Esophagus muscularis mucosa (tissue), 3 donors: Measurements from ENCODE around the gene MRPL55.

Experiments
- CTCF ChIP-seq, 3 experiments: fragments of 200-600 bp in 2 of 3; fragments of 450-650 bp in 1 of 3; sonication (generic) in 2 of 3; IDR thresholded peaks; one replicate each; pipeline ENCODE4 v1.5.1; 2017 to 2019; ENCODE audit warnings: antibody characterized with exemption in 3 of 3, mild to moderate bottlenecking in 2 of 3, moderate library complexity in 1 of 3
- POLR2AphosphoS5 ChIP-seq, 2 donors: sonication (generic); formaldehyde crosslinking; IDR thresholded peaks; one replicate each; pipeline ENCODE4 v1.6.1; 2017; ENCODE audit warnings: antibody characterized with exemption in 2 of 2

- TF ChIP-seq POLR2AphosphoS5 (IDR thresholded peaks at IDR 0.05) (no peak), CTCF (IDR thresholded peaks at IDR 0.05) (no peak)
Measured at GRCh38 chr1:228093050-228093906, 15.8 kb downstream of the MRPL55 start.
